Measurements from ENCODE around the gene CPSF3. TPM values are rescaled to one million over a fixed set of nuclear protein-coding genes. Genes with fewer than 3 reads are reported as not detected.

Gene CPSF3
- total RNA-seq, 1 donor from 2014 or later = 23.2 TPM

DNA sequence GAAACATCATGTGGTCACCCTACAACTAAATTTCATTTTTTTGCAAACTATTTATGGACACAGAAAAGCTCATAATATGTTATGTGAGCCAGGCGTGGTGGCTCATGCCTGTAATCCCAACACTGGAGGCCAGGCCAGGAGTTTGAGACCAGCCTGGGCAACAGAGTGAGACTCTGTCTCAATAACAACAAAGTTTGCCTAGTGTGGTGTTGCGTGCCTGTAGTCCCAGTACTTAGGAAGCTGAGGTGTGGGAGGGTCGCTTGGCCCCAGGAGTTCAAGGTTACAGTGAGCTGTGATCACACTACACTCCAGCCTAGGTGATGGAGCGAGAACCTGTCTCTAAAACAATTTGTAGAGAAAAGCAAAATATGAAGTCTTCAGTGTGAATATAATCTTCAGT is 56.7 kb downstream of the CPSF3 start:
- ATAC-seq (no peak), DNase-seq (no peak)
- Histone ChIP-seq H3K4me3 (no peak overlapping the region), H3K27ac (no peak overlapping the region), H3K9me3 (no peaks in the 10 kb centered on the region), H3K4me1 (peaks cover 14% of the 10 kb centered on the region), H3K27me3 (no peaks in the 10 kb centered on the region), H3K36me3 (peaks cover 75% of the 10 kb centered on the region)
- intact Hi-C loops (cut with DNase I) = no loop called here
- TF ChIP-seq, protein P1, sequence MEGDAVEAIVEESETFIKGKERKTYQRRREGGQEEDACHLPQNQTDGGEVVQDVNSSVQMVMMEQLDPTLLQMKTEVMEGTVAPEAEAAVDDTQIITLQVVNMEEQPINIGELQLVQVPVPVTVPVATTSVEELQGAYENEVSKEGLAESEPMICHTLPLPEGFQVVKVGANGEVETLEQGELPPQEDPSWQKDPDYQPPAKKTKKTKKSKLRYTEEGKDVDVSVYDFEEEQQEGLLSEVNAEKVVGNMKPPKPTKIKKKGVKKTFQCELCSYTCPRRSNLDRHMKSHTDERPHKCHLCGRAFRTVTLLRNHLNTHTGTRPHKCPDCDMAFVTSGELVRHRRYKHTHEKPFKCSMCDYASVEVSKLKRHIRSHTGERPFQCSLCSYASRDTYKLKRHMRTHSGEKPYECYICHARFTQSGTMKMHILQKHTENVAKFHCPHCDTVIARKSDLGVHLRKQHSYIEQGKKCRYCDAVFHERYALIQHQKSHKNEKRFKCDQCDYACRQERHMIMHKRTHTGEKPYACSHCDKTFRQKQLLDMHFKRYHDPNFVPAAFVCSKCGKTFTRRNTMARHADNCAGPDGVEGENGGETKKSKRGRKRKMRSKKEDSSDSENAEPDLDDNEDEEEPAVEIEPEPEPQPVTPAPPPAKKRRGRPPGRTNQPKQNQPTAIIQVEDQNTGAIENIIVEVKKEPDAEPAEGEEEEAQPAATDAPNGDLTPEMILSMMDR (IDR thresholded peaks at IDR 0.05) = no peak

DNA sequence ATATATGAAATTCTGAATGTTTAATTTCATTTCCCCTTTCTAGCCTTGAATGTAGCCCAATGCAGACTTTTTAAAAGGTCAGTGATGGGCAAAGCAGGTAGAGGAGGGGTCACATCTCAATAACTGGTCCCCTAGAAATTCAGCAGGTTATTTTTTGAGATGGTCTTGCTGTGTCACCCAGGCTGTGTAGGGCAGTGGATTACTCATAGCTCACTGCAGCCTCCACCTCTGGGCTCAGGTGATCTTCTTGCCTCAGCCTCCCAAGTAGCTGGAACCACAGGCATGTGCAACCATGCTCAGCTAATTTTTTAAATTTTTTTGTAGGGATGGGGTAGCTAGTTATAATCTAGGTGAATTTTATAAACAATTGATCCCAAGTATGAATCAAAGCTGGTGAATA is 59.7 kb downstream of the CPSF3 start:
- Histone ChIP-seq H3K9me3 (no peaks in the 10 kb centered on the region), H3K36me3 (peaks cover 95% of the 10 kb centered on the region), H3K4me3 (no peak overlapping the region), H3K4me1 (no peaks in the 10 kb centered on the region), H3K27ac (no peak overlapping the region), H3K27me3 (no peaks in the 10 kb centered on the region)
- no peak for DNase-seq
- ATAC-seq = no peak
- TF ChIP-seq, protein P1 (IDR thresholded peaks at IDR 0.05) = no peak
- intact Hi-C loops (cut with DNase I) = no loop called here

DNA sequence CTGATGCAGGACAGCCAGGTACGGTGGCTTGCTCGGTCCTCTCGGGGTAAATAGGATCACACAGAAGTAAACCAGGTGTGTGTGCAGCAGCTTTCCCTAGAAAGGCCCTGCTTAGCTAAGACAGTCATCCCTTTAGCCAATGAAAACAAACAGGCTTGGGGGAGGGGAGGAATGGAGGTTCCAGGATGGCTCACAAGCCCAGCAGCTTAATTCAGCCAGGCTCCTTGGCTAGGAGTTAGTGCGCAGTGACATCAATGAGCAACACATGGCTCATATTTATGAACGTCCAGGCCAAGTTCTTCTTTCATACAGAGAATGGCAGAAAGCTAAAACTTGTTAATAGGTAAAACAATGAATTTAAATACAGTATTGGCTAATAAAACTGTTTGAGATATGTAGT is 61.1 kb downstream of the CPSF3 start:
- TF ChIP-seq, protein P1 (IDR thresholded peaks at IDR 0.05) = no peak
- DNase-seq (no peak), ATAC-seq (no peak)
- Histone ChIP-seq H3K27ac (no peak overlapping the region), H3K9me3 (no peaks in the 10 kb centered on the region), H3K36me3 (peaks cover 97% of the 10 kb centered on the region), H3K4me1 (no peaks in the 10 kb centered on the region), H3K4me3 (no peak overlapping the region), H3K27me3 (no peaks in the 10 kb centered on the region)
- intact Hi-C loops (cut with DNase I) = no loop called here

DNA sequence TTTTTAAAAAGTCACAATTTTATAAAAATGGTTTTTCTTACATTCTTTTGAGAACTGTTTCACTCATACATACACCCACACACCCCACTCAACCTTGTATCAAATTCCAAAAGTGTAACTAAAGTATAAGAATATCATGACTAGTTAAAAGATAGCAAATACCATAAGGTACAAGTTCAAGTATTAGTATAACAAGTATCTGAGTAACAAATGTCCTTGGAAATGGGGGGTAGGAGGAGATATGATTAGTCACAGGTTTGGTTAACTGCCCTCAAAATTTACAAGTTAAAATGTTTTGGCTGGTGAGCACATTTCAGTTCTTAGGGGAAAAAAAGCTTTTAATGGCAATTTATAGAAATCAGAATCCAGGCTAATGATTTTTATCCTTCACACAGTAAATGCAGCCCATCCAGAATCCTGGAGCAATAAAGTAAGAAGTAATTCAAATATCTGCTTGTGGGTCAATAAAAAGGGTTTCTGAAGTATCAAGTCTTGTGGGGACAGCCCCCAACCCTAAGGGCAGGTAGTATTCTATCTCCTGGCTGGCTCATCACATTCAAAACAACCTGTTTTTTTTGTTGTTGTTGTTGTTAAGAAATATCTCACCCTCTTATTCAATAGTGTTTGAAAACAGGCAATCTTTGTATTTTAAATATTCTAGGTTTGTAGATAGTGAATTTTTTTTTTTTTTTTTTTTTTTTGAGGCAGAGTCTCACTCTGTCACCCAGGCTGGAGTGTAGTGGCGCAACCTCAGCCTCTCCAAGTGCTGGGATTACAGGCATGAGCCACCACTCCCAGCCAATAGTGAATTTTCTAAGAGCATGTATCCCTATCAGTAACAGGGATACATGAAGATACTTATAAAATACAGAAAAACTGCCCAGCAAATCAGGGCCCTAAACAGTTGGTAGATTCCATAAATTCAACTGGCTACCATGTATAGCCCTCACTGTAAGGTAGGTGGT is 65.4 kb downstream of the CPSF3 start:
- Histone ChIP-seq H3K4me3 (no peak overlapping the region), H3K9me3 (no peaks in the 10 kb centered on the region), H3K27me3 (no peaks in the 10 kb centered on the region), H3K36me3 (peaks cover 98% of the 10 kb centered on the region), H3K27ac (no peak overlapping the region), H3K4me1 (no peaks in the 10 kb centered on the region)
- intact Hi-C loops (cut with DNase I) = no loop called here
- DNase-seq (no peak), ATAC-seq (no peak)
- TF ChIP-seq, protein P1 (IDR thresholded peaks at IDR 0.05) = no peak

DNA sequence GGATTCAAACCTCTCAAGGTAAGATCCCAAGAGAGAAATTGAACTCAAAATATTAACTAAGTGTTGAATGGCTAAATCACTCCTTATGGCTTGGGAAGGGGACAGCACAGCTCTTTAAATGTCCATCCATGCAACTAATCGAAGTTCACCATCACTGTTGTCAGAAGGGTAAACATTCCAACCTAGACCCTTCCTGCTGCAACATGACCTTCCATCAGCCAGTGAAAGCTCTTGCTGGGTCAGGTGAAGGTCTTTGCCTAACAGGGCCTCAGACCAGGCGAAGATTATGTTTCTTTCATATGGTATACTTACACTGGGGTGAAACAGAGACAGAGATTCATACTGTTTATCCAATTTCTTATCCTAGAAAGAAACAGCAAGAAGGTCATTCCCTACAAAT is 67.3 kb downstream of the CPSF3 start:
- DNase-seq = no peak
- intact Hi-C loops (cut with DNase I) = no loop called here
- ATAC-seq = no peak
- Histone ChIP-seq H3K27me3 (no peaks in the 10 kb centered on the region), H3K4me1 (no peaks in the 10 kb centered on the region), H3K36me3 (peaks cover 97% of the 10 kb centered on the region), H3K4me3 (no peak overlapping the region), H3K9me3 (no peaks in the 10 kb centered on the region), H3K27ac (no peak overlapping the region)
- TF ChIP-seq, protein P1 (IDR thresholded peaks at IDR 0.05) = no peak
